Loucy (cell line): ENCODE data around the gene NHLRC2.

ENCODE experiments used
- CTCF ChIP-seq: fragments of 200-600 bp; sonication (generic); conservative IDR thresholded peaks from 2 replicates; pipeline ENCODE4 v1.5.1; 2014; ENCODE audit warnings: mild to moderate bottlenecking, antibody characterized with exemption, low read length
- EZH2phosphoT487 ChIP-seq: fragments of 200-600 bp; IDR thresholded peaks from 2 replicates; pipeline ENCODE4 v1.6.1; 2018; ENCODE audit warnings: antibody characterized with exemption, mild to moderate bottlenecking, moderate library complexity, borderline replicate concordance

GRCh38 chr10:113965683-113966082 is 111.2 kb downstream of the NHLRC2 start:
- TF ChIP-seq CTCF: no peak
- no peak for TF ChIP-seq EZH2phosphoT487
